Kidney (tissue), 14 donors: ENCODE measurements around the gene EXO1. TPM values are rescaled to one million over a fixed set of nuclear protein-coding genes. Genes with fewer than 3 reads are reported as not detected.

Experiments used
- DNase-seq, 5 donors: peaks; one replicate each; pipeline ENCODE4 v3.0.0-alpha.2; 2013 to 2020
- FAIRE-seq: peaks from 2 replicates; lab custom pipeline; 2012; peaks lifted over from hg19 to GRCh38; lab: Jason Lieb, UNC
- H3K27ac ChIP-seq, 2 donors: one replicate each; pipeline ENCODE4 v1.7.0; 2013; ENCODE audit warnings: low read depth in 2 of 2, low read length in 2 of 2, inconsistent platforms in 1 of 2
- H3K27me3 ChIP-seq: one replicate; pipeline ENCODE4 v1.7.1; 2013; ENCODE audit warnings: low read length, inconsistent platforms; ENCODE audit not compliant: control insufficient read depth, insufficient read depth
- H3K36me3 ChIP-seq, 3 donors: one replicate each; pipeline versions ENCODE4 v1.7.0 to v1.7.1; 2013; ENCODE audit warnings: low read length in 3 of 3, control low read depth in 1 of 3, inconsistent platforms in 1 of 3; ENCODE audit not compliant: insufficient read depth in 3 of 3, control insufficient read depth in 2 of 3
- H3K4me1 ChIP-seq, 3 donors: one replicate each; pipeline versions ENCODE4 v1.7.0 to v1.7.1; 2013; ENCODE audit warnings: low read length in 3 of 3, inconsistent platforms in 1 of 3, low read depth in 1 of 3; ENCODE audit not compliant: control insufficient read depth in 2 of 3, insufficient read depth in 2 of 3
- H3K4me3 ChIP-seq, 3 donors: one replicate each; pipeline versions ENCODE4 v1.7.0 to v1.8.1; 2013; ENCODE audit warnings: low read length in 3 of 3, control low read depth in 1 of 3, inconsistent platforms in 1 of 3
- H3K9ac ChIP-seq, 3 donors: one replicate each; pipeline versions ENCODE4 v1.7.0 to v1.7.1; 2013; ENCODE audit warnings: low read length in 3 of 3, control low read depth in 1 of 3, inconsistent platforms in 1 of 3
- H3K9me3 ChIP-seq, 3 donors: one replicate each; pipeline versions ENCODE4 v1.7.0 to v1.7.1; 2013; ENCODE audit warnings: low read length in 3 of 3, control low read depth in 1 of 3, inconsistent platforms in 1 of 3; ENCODE audit not compliant: control insufficient read depth in 2 of 3, insufficient read depth in 1 of 3
- intact Hi-C: fragments of 100-400 bp; cut with DNase I; formaldehyde crosslinking; loops from one replicate; pipeline ENCODE4 v1.11.1; 2022
- polyA plus RNA-seq: library from polyadenylated mRNA; stranded (reverse); fragments of 350-450 nt; fragmentation: Illumina TruSeq; extraction: RNeasy Lipid Tissue Mini Kit (QIAGEN cat#74804); gene quantifications from one replicate; pipeline ENCODE4 v1.2.3, GENCODE V29; 2014; ENCODE audit warnings: low read depth, low replicate concordance; ENCODE audit not compliant: insufficient read depth
- total RNA-seq: library from RNA; stranded (reverse); fragmentation: NEBNext Ultra II Directional; extraction: Animal tissue kit (Norgen Biotek cat#: 25700); gene quantifications from one replicate; pipeline ENCODE4 v1.2.1, GENCODE V29; 2021
- TF ChIP-seq, protein P1 (sequence below): IDR thresholded peaks from 3 replicates; pipeline ENCODE4 v1.5.1; 2012; ENCODE audit warnings: mild to moderate bottlenecking, moderate library complexity, borderline replicate concordance; ENCODE audit not compliant: insufficient read depth; ENCODE audit errors: extremely low read depth
- donor health status: control.
- donor health status: control.
- donor health status: control.
- donor health status: control.
- donor health status: control.
- donor health status: DM: yes; HTN: yes; CAD: no.
- donor health status: Normal renal cell carcinoma (clear cell type).

Gene EXO1
- total and polyA plus RNA-seq, 2 donors from 2014 or later: 0.69 TPM; not detected in 1

DNA sequence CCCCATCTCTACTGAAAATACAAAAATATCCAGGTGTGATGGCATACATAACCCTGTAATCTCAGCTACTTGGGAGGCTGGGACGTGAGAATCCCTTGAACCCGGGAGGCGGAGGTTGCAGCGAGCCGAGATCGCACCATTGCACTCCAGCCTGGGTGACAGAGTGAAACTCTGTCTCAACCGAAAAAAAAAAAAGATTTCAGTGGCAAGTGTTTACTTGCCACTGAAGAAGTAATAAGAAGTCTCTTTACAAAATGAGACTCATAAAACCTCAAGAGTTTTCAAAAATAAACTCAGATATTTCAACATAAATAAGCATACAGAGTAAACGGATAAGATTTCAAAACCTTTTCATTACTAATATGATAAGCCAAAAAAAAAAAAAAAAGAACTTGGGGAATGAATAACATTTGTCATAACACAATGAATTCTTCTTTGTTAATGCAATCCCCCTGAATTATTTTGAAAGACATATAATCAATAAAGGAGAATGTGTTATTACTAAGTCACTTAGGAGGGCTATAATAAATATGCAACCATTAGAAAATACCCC lies 34.2 kb upstream of the EXO1 start:
- Histone ChIP-seq H3K4me1 (no peaks in the 10 kb centered on the region), H3K36me3 (no peaks in the 10 kb centered on the region), H3K4me3 (no peak overlapping the region), H3K9me3 (no peaks in the 10 kb centered on the region), H3K27ac (no peak overlapping the region), H3K9ac (no peak overlapping the region), H3K27me3 (no peaks in the 10 kb centered on the region)
- FAIRE-seq: no peak
- TF ChIP-seq, protein P1, sequence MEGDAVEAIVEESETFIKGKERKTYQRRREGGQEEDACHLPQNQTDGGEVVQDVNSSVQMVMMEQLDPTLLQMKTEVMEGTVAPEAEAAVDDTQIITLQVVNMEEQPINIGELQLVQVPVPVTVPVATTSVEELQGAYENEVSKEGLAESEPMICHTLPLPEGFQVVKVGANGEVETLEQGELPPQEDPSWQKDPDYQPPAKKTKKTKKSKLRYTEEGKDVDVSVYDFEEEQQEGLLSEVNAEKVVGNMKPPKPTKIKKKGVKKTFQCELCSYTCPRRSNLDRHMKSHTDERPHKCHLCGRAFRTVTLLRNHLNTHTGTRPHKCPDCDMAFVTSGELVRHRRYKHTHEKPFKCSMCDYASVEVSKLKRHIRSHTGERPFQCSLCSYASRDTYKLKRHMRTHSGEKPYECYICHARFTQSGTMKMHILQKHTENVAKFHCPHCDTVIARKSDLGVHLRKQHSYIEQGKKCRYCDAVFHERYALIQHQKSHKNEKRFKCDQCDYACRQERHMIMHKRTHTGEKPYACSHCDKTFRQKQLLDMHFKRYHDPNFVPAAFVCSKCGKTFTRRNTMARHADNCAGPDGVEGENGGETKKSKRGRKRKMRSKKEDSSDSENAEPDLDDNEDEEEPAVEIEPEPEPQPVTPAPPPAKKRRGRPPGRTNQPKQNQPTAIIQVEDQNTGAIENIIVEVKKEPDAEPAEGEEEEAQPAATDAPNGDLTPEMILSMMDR: no peak
- intact Hi-C loops: no loop called here
- no peak for DNase-seq

GRCh38 chr1:241816008-241816407 lies 32.0 kb upstream of the EXO1 start:
- no peak overlapping the region for H3K9ac ChIP-seq
- TF ChIP-seq, protein P1: no peak
- no peaks in the 10 kb centered on the region for H3K4me1 ChIP-seq
- H3K9me3 ChIP-seq: no peaks in the 10 kb centered on the region
- H3K4me3 ChIP-seq: no peak overlapping the region
- H3K27me3 ChIP-seq: no peaks in the 10 kb centered on the region
- no peak overlapping the region for H3K27ac ChIP-seq
- no peak for FAIRE-seq
- no peak for DNase-seq
- H3K36me3 ChIP-seq: no peaks in the 10 kb centered on the region
- intact Hi-C loops: no loop called here

GRCh38 chr1:241817331-241817792 lies 30.6 kb upstream of the EXO1 start:
- no peak for DNase-seq
- FAIRE-seq: no peak
- Histone ChIP-seq H3K4me3 (no peak overlapping the region), H3K36me3 (no peaks in the 10 kb centered on the region), H3K9ac (no peak overlapping the region), H3K9me3 (no peaks in the 10 kb centered on the region), H3K27ac (no peak overlapping the region), H3K27me3 (no peaks in the 10 kb centered on the region), H3K4me1 (no peaks in the 10 kb centered on the region)
- intact Hi-C loops: no loop called here
- TF ChIP-seq, protein P1: no peak
